ENCODE data around the gene KDM5B. TPM values are rescaled to one million over a fixed set of nuclear protein-coding genes. Genes with fewer than 3 reads are reported as not detected.
A peak's percentile ranks its signal among the peaks of the same experiment; 100 is the strongest.
"Not testable (repeated sequence)": the region's sequence is repeated elsewhere in the genome, so short reads cannot be mapped to it uniquely, and the experiment has no call there.

KDM5B gene
- total RNA-seq, 1 donor from 2014 or later, result 67.4 TPM

- peak; percentile 25 for ATAC-seq
These were observed 4.2 kb upstream of the KDM5B start for GRCh38 chr1:202812176-202813026.

GRCh38 chr1:202811296-202812175, 3.3 kb upstream of the KDM5B start:
- peak; percentile 12 for ATAC-seq

GRCh38 chr1:202810615-202811295, 2.5 kb upstream of the KDM5B start, which contains the start of gene PCAT6:
PCAT6 (plus strand) TSS chr1:202810954.
- ATAC-seq, result peak; percentile 86

DNA sequence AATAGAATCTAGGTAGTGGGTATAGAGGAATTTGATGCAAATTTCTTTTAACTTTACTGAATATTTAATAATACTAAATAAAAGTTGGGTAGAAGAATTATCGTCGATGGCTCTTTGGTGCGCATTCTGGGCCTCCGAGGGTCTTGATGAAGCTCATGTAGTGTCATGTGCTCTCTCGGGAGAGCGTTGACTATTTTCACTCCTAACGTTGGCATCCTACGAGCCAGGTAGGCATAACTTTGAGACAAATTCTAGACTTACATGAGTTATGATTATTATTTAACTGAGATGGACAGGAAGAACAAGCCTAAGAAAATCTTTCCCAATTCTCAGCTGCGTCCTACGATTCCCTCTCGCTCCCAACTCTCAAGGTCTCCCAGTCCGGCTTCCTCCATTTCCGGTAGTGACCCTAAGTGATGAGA, 2.0 kb upstream of the KDM5B start:
- ATAC-seq, result no peak

GRCh38 chr1:202809597-202810159, 1.5 kb upstream of the KDM5B start:
- no peak for ATAC-seq

DNA sequence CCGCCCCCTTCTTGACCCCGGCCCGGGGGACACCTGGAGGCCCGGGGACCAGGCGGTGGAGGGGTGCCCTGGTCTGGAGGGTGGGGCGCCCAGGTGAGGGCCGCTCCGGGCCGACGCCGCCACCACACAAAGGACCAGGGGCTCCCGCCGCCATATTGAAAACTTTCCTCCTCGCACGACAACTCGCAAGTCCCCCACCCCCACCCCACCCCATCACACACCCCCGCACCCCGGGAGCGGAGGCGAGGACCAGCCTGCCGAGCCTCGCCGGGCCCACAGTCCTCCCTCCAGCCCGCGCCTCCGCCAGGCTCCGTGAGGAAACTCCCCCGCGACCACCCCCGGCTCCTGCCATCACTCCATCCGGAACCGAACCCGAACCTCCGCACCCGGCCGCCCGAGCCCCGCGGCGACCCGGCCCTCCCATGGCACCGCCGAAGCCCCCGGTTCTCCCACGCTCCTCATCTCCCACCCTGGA, 733 bp downstream of the KDM5B start:
- peak; percentile 28 for ATAC-seq

GRCh38 chr1:202806845-202807450, 1.3 kb downstream of the KDM5B start:
- no peak for ATAC-seq

DNA sequence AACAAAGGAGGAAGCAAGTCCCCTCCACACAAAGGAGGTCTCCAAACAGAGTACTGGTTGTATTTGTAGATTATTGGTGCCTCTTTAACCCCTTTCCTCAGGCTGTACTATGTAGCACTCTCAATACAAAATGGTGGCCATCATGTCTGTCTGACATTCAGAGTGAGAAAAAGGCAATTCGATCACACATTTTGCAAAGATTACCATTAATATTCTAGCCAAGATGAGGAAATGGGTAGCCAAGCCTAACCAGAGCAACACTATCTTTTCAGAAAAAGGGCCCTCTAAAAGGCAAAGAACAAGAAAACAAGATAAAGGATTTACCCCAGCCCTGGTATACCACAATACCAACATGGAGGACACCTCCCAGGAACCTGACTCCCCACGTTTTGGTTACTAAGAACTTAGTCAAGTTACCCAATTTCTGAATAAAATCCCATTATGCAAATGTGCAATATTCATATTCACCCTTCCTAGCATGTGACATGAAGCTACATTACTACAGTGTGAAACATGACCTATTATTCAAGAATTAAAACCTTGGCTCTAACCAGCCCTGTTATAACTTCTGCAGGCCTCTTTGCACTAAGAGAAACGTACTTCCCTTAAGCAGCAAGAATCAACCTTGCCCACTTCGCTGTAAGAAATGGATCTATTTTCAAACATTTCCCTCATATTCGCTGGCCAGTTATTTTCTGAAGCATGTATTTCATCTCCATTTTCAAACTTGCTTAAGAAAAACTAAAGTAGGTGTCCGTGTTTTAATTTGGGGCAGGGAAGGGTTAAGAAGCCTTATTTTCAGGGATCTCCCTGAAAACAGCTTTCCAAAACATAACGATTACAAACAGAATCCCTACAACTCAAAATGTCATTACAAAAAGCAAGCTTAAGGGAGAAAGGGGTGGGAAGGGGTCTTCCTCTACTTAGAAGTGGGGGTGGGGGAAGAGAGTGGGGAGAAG, 2.1 kb downstream of the KDM5B start:
- ATAC-seq, result no peak

DNA sequence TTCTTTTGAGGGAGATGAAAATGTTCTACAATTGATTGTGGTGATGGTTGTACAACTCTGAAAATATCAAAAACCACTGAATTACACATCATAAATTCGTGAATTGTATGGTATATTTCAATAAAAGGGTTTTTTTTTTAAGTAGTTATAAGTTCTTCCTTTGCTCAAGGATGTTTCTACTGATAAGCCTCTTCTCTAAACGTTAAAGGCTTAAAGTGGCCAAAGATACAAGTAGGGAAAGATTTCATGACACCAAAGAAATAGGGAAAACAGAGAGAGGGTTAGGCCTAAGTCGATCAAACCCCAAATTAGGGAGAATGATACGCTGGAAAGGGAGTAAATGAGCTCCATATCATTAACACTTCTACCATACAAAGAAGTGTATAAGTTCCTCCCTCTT, 4.1 kb downstream of the KDM5B start:
- ATAC-seq, result no peak

DNA sequence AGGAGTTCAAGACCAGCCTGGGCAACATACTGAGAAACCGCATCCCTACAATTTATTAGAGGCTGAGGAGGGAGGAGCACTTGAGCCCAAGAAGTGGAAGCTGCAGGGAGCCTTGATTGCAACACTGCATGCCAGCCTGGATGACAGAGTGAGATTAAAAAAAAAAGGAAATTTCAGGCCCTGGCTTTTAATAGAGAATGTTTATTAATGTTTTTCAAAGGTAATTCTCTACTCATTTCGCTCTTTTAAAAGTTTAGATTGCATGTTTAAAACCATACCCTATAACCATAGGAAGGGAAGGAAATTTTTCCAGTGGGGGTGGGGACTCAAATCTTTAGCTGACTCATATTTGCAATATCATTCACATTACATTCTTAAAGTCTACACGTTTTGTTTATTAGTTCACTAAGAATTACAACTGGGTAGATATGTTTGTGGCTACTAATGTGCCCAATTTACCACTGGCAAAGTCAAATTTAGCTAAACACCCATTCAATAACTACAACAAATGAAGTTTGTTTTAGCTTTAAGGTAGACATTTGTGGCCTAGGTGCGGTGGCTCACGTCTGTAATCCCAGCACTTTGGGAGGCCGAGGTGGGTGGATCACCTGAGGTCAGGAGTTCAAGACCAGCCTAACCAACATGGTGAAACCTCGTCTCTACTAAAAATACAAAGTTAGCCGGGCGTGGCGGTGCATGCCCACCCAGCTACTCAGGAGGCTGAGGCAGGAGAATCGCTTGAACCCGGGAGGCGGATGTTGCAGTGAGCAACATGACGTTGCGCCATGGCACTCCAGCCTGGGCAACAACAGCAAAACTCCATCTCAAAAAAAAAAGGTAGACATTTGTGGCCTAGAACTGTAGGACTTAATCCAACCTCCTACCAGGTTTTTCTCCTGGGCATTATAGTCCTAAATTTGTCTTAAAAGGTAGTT, 5.0 kb downstream of the KDM5B start:
- ATAC-seq, result no peak

DNA sequence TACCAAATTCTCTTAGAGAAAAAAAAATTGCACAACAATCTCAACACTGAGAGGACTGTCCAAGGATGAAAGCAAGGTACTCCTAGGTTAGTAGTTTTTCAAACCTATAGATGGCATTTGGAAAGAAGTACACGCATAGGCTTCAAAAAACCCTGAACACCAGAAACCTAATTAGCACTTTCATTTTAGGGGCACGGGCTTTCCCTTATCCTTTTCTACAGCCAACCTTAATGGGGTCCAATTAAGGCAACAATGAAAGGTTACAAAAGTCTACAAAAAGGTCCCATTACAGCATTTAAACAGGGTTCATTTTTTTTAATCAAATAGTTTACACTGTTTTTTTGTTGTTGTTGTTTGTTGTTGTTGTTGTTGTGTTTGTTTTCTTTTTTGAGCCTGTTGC, 6.2 kb downstream of the KDM5B start:
- ATAC-seq, result no peak

GRCh38 chr1:202801175-202801574, 7.0 kb downstream of the KDM5B start:
- no peak for ATAC-seq

- ATAC-seq, result no peak
These were observed 7.5 kb downstream of the KDM5B start for GRCh38 chr1:202800742-202801141.

- no peak for ATAC-seq
These were observed 9.4 kb downstream of the KDM5B start for GRCh38 chr1:202798792-202799331.

DNA sequence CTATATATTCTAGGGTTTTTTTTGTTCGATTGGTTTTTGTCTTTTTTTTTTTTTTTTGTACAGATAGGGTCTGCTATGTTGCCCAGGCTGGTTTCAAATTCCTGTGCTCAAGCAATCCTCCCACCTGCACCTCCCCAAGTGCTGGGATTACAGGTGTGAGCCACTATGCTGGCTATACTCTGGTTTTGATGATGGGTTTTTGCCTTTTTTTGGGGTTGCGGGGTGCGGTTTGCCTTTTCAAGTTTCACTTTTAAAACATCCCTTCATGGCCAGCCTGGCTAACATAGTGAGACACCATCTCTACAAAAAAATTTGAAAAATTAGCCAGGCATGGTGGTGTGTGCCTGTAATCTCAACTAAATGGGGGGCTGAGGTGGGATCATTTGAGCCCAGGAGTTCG, 10.0 kb downstream of the KDM5B start:
- no peak for ATAC-seq

GRCh38 chr1:202796670-202797069, 11.6 kb downstream of the KDM5B start:
- no peak for ATAC-seq

DNA sequence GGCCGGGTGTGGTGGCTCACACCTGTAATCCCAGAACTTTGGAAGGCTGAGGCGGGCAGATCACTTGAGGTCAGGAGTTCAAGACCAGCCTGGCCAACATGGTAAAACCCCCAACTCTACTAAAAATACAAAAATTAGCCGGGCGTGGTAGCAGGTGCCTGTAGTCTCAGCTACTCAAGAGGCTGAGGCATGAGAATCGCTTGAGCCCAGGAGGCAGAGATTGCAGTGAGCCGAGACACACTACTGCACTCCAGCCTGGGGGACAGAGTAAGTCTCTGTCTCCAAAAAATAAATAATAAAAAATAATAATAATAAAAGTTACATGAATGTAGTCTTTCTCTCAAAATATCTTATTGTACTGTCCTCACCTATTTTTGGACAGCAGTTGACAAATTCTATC, 13.3 kb downstream of the KDM5B start:
- ATAC-seq, result not testable (repeated sequence)

GRCh38 chr1:202794051-202794740, 14.0 kb downstream of the KDM5B start:
- no peak for ATAC-seq

Measured in esophagus mucosa (tissue), 1 donor.